ENCODE results near the gene TUBA4A.

DNA sequence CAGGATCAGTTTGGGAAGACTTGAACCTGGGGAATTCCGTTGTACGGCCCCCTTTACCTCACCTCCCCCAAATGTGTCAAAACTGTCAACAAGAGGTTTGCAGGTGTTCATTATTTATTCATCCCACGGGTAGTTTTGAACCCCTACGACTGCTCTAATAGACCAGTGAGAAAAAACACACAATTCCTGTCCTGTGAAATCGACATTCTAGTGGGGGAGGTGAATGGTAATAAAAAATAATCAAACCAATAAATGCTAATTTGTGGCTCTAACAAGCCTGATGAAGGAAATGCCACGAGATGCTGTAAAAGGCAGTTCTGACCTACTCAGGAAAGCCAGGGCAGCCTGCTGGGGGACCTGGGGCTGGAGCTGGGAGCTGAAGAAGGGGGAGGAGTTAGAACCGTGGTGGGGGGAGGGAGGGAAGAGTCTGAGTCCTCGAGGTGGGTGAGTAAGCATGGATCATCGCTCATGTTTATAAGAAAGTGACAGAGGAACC is 25.0 kb upstream of the TUBA4A start:
- TF ChIP-seq, protein P1, sequence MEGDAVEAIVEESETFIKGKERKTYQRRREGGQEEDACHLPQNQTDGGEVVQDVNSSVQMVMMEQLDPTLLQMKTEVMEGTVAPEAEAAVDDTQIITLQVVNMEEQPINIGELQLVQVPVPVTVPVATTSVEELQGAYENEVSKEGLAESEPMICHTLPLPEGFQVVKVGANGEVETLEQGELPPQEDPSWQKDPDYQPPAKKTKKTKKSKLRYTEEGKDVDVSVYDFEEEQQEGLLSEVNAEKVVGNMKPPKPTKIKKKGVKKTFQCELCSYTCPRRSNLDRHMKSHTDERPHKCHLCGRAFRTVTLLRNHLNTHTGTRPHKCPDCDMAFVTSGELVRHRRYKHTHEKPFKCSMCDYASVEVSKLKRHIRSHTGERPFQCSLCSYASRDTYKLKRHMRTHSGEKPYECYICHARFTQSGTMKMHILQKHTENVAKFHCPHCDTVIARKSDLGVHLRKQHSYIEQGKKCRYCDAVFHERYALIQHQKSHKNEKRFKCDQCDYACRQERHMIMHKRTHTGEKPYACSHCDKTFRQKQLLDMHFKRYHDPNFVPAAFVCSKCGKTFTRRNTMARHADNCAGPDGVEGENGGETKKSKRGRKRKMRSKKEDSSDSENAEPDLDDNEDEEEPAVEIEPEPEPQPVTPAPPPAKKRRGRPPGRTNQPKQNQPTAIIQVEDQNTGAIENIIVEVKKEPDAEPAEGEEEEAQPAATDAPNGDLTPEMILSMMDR (IDR thresholded peaks at IDR 0.05; ENCODE audit: insufficient read depth, low read length) = no peak
- no peak for TF ChIP-seq SPI1 (IDR thresholded peaks at IDR 0.05; ENCODE audit: borderline replicate concordance, low read depth)
- no peak for TF ChIP-seq POLR2AphosphoS5 (IDR thresholded peaks at IDR 0.05; ENCODE audit: low read depth)
- TF ChIP-seq, protein P2, sequence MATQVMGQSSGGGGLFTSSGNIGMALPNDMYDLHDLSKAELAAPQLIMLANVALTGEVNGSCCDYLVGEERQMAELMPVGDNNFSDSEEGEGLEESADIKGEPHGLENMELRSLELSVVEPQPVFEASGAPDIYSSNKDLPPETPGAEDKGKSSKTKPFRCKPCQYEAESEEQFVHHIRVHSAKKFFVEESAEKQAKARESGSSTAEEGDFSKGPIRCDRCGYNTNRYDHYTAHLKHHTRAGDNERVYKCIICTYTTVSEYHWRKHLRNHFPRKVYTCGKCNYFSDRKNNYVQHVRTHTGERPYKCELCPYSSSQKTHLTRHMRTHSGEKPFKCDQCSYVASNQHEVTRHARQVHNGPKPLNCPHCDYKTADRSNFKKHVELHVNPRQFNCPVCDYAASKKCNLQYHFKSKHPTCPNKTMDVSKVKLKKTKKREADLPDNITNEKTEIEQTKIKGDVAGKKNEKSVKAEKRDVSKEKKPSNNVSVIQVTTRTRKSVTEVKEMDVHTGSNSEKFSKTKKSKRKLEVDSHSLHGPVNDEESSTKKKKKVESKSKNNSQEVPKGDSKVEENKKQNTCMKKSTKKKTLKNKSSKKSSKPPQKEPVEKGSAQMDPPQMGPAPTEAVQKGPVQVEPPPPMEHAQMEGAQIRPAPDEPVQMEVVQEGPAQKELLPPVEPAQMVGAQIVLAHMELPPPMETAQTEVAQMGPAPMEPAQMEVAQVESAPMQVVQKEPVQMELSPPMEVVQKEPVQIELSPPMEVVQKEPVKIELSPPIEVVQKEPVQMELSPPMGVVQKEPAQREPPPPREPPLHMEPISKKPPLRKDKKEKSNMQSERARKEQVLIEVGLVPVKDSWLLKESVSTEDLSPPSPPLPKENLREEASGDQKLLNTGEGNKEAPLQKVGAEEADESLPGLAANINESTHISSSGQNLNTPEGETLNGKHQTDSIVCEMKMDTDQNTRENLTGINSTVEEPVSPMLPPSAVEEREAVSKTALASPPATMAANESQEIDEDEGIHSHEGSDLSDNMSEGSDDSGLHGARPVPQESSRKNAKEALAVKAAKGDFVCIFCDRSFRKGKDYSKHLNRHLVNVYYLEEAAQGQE (IDR thresholded peaks at IDR 0.05; ENCODE audit: insufficient replicate concordance, low read depth) = no peak
